Measurements from ENCODE around the gene RNASE1.

- TF ChIP-seq MYC (IDR thresholded peaks at IDR 0.05; ENCODE audit: low read depth, low read length) (no peak), EZH2 (IDR thresholded peaks at IDR 0.05; ENCODE audit: borderline replicate concordance, low read depth, low read length, severe bottlenecking) (no peak), POLR2A (IDR thresholded peaks at IDR 0.05; ENCODE audit: low read depth, low read length) (no peak), CTCF (IDR thresholded peaks at IDR 0.05; ENCODE audit: extremely low read depth in 1 of 2, insufficient read depth in 1 of 2, low read depth in 1 of 2, low read length in 2 of 2) (no peak), MAX (IDR thresholded peaks at IDR 0.05; ENCODE audit: insufficient read depth, insufficient read length) (no peak)
Measured at GRCh38 chr14:20772650-20773049, 30.0 kb downstream of the RNASE1 start.
